ENCODE results near the gene ADGRD1. TPM values are rescaled to one million over a fixed set of nuclear protein-coding genes. Genes with fewer than 3 reads are reported as not detected.
"Not testable (repeated sequence)": the region's sequence is repeated elsewhere in the genome, so short reads cannot be mapped to it uniquely, and the experiment has no call there.

The ADGRD1 gene
- polyA plus RNA-seq, 1 of the 3 experiments (the other 2 are of a cell fraction), result not detected

GRCh38 chr12:131067981-131068851, 114.5 kb downstream of the ADGRD1 start:
- H3K4me3 ChIP-seq (ENCODE audit: low read depth in 2 of 2, low read length in 1 of 2), result no peak overlapping the region
- CTCF ChIA-PET, result interaction anchor here (0.9 kb wide), 1 partner anchor 12 kb away, joined by 3 read pairs; no protein-coding TSS in a partner anchor
- H3K36me3 ChIP-seq (replicated peaks in 1 of 2; ENCODE audit: control insufficient read depth in 1 of 2, insufficient read depth in 2 of 2, low read length in 1 of 2), result no peaks in the 10 kb centered on the region
- H3K27ac ChIP-seq (ENCODE audit: low read depth in 2 of 2, low read length in 1 of 2), result no peak overlapping the region
- WGBS (ENCODE audit: low lambda C conversion rate), result 33% methylated on average over 9 of the region's 12 CpGs
- TF ChIP-seq RXRA (IDR thresholded peaks at IDR 0.05; ENCODE audit: borderline replicate concordance, low read depth), result no peak
- no peak for TF ChIP-seq REST (IDR thresholded peaks at IDR 0.05; ENCODE audit: low read depth, low read length)
- H3F3A ChIP-seq (replicated peaks; ENCODE audit: insufficient read depth), result no peaks in the 10 kb centered on the region
- H3K4me2 ChIP-seq, result no peak overlapping the region
- no peaks in the 10 kb centered on the region for H3K27me3 ChIP-seq (ENCODE audit: insufficient read depth)
- no peaks in the 10 kb centered on the region for H3K79me2 ChIP-seq (ENCODE audit: insufficient read depth)
- no peak overlapping the region for H3K9ac ChIP-seq
- no peaks in the 10 kb centered on the region for H3K9me3 ChIP-seq
- H3K4me1 ChIP-seq (ENCODE audit: control insufficient read depth in 1 of 2, insufficient read depth in 2 of 2, low read depth in 1 of 2, low read length in 1 of 2), result no peaks in the 10 kb centered on the region
- DNase-seq, result no peak
- no peak overlapping the region for H2AFZ ChIP-seq (ENCODE audit: low read depth)
- H3K9me2 ChIP-seq, result no peaks in the 10 kb centered on the region
- POLR2A ChIA-PET, result no interaction called here
- H4K20me1 ChIP-seq (ENCODE audit: insufficient read depth), result no peaks in the 10 kb centered on the region

- CTCF ChIA-PET, result interaction anchor here (0.9 kb wide), 1 partner anchor 11 kb away, joined by 3 read pairs; no protein-coding TSS in a partner anchor
- not testable (repeated sequence) for H4K20me1 ChIP-seq (ENCODE audit: insufficient read depth)
- WGBS (ENCODE audit: low lambda C conversion rate), result 48% methylated on average over 14 of the region's 17 CpGs
Measured at GRCh38 chr12:131068926-131069720, 115.4 kb downstream of the ADGRD1 start.

GRCh38 chr12:131070136-131070535, 116.4 kb downstream of the ADGRD1 start:
- H3K4me3 ChIP-seq (ENCODE audit: low read depth in 2 of 2, low read length in 1 of 2); H3K4me1 ChIP-seq (ENCODE audit: control insufficient read depth in 1 of 2, insufficient read depth in 2 of 2, low read depth in 1 of 2, low read length in 1 of 2); H3K27me3 ChIP-seq (ENCODE audit: insufficient read depth); CTCF ChIA-PET; H3K79me2 ChIP-seq (ENCODE audit: insufficient read depth); H3K9ac ChIP-seq; H4K20me1 ChIP-seq (ENCODE audit: insufficient read depth); H3K27ac ChIP-seq (ENCODE audit: low read depth in 2 of 2, low read length in 1 of 2); H3K36me3 ChIP-seq (replicated peaks in 1 of 2; ENCODE audit: control insufficient read depth in 1 of 2, insufficient read depth in 2 of 2, low read length in 1 of 2); H3K9me2 ChIP-seq; H3K4me2 ChIP-seq; H3K9me3 ChIP-seq; DNase-seq; H3F3A ChIP-seq (replicated peaks; ENCODE audit: insufficient read depth); POLR2A ChIA-PET; H2AFZ ChIP-seq (ENCODE audit: low read depth): not testable (repeated sequence)
- WGBS (ENCODE audit: low lambda C conversion rate), result 87% methylated on average over 16 of the region's 21 CpGs

More at GRCh38 chr12:131068926-131069720, 115.4 kb downstream of the ADGRD1 start:
- H3F3A ChIP-seq (replicated peaks; ENCODE audit: insufficient read depth); H3K9ac ChIP-seq; H3K36me3 ChIP-seq (replicated peaks in 1 of 2; ENCODE audit: control insufficient read depth in 1 of 2, insufficient read depth in 2 of 2, low read length in 1 of 2); H3K27me3 ChIP-seq (ENCODE audit: insufficient read depth); H3K4me3 ChIP-seq (ENCODE audit: low read depth in 2 of 2, low read length in 1 of 2); H3K4me2 ChIP-seq; H3K27ac ChIP-seq (ENCODE audit: low read depth in 2 of 2, low read length in 1 of 2); DNase-seq; H3K9me3 ChIP-seq; H3K79me2 ChIP-seq (ENCODE audit: insufficient read depth); H3K9me2 ChIP-seq; H2AFZ ChIP-seq (ENCODE audit: low read depth); POLR2A ChIA-PET; H3K4me1 ChIP-seq (ENCODE audit: control insufficient read depth in 1 of 2, insufficient read depth in 2 of 2, low read depth in 1 of 2, low read length in 1 of 2): not testable (repeated sequence)

GRCh38 chr12:131070668-131071067, 117.0 kb downstream of the ADGRD1 start:
- H3K4me2 ChIP-seq; H2AFZ ChIP-seq (ENCODE audit: low read depth); CTCF ChIA-PET; H3K27ac ChIP-seq (ENCODE audit: low read depth in 2 of 2, low read length in 1 of 2); H3K9ac ChIP-seq; H3F3A ChIP-seq (replicated peaks; ENCODE audit: insufficient read depth); H3K4me3 ChIP-seq (ENCODE audit: low read depth in 2 of 2, low read length in 1 of 2); H4K20me1 ChIP-seq (ENCODE audit: insufficient read depth); H3K27me3 ChIP-seq (ENCODE audit: insufficient read depth); DNase-seq; H3K36me3 ChIP-seq (replicated peaks in 1 of 2; ENCODE audit: control insufficient read depth in 1 of 2, insufficient read depth in 2 of 2, low read length in 1 of 2); POLR2A ChIA-PET; H3K4me1 ChIP-seq (ENCODE audit: control insufficient read depth in 1 of 2, insufficient read depth in 2 of 2, low read depth in 1 of 2, low read length in 1 of 2); H3K9me2 ChIP-seq; H3K9me3 ChIP-seq; H3K79me2 ChIP-seq (ENCODE audit: insufficient read depth): not testable (repeated sequence)
- WGBS (ENCODE audit: low lambda C conversion rate), result 81% methylated on average over 3 of the region's 6 CpGs

GRCh38 chr12:131071234-131071820, 117.6 kb downstream of the ADGRD1 start:
- H2AFZ ChIP-seq (ENCODE audit: low read depth); H4K20me1 ChIP-seq (ENCODE audit: insufficient read depth); H3K79me2 ChIP-seq (ENCODE audit: insufficient read depth); DNase-seq; H3K27ac ChIP-seq (ENCODE audit: low read depth in 2 of 2, low read length in 1 of 2); H3K9me3 ChIP-seq; H3F3A ChIP-seq (replicated peaks; ENCODE audit: insufficient read depth); H3K4me2 ChIP-seq; H3K9me2 ChIP-seq; H3K4me3 ChIP-seq (ENCODE audit: low read depth in 2 of 2, low read length in 1 of 2); CTCF ChIA-PET; POLR2A ChIA-PET; H3K4me1 ChIP-seq (ENCODE audit: control insufficient read depth in 1 of 2, insufficient read depth in 2 of 2, low read depth in 1 of 2, low read length in 1 of 2); H3K36me3 ChIP-seq (replicated peaks in 1 of 2; ENCODE audit: control insufficient read depth in 1 of 2, insufficient read depth in 2 of 2, low read length in 1 of 2); H3K9ac ChIP-seq; H3K27me3 ChIP-seq (ENCODE audit: insufficient read depth): not testable (repeated sequence)
- 17% methylated on average over 4 of the region's 12 CpGs for WGBS (ENCODE audit: low lambda C conversion rate)

Measured in SK-N-SH (cell line).